HepG2 (cell line): ENCODE results near the gene PCBP4. TPM values are rescaled to one million over a fixed set of nuclear protein-coding genes. Genes with fewer than 3 reads are reported as not detected.

Experiments used
- CC2D1A ChIP-seq: sonication (generic); formaldehyde crosslinking; IDR thresholded peaks from 2 replicates; pipeline ENCODE4 v1.8.1; 2023; ENCODE audit warnings: mild to moderate bottlenecking, missing genetic modification reagents
- CERS6 ChIP-seq: sonication (generic); formaldehyde crosslinking; IDR thresholded peaks from 2 replicates; pipeline ENCODE4 v1.5.0; 2020; ENCODE audit warnings: missing genetic modification reagents
- DMTF1 ChIP-seq: sonication (generic); formaldehyde crosslinking; IDR thresholded peaks from 2 replicates; pipeline ENCODE4 v1.4.0; 2020; ENCODE audit warnings: mild to moderate bottlenecking, missing genetic modification reagents
- FOXP1 ChIP-seq, 2 experiments: fragments of 450-650 bp in 1 of 2; IDR thresholded peaks; 2 replicates each; pipeline ENCODE4 v1.6.1; 2017 to 2018; ENCODE audit warnings: antibody characterized with exemption in 1 of 2
- HIVEP1 ChIP-seq: sonication (generic); formaldehyde crosslinking; IDR thresholded peaks from 2 replicates; pipeline ENCODE4 v1.4.0; 2020; ENCODE audit warnings: mild to moderate bottlenecking, missing genetic modification reagents
- HMG20A ChIP-seq: IDR thresholded peaks from 2 replicates; pipeline ENCODE4 v1.6.1; 2016; ENCODE audit warnings: borderline replicate concordance
- STAT5B ChIP-seq: sonication (generic); formaldehyde crosslinking; IDR thresholded peaks from 2 replicates; pipeline ENCODE4 v1.4.0; 2020; ENCODE audit warnings: missing genetic modification reagents
- THAP7 ChIP-seq: sonication (generic); formaldehyde crosslinking; IDR thresholded peaks from 2 replicates; pipeline ENCODE4 v1.8.1; 2023; ENCODE audit warnings: mild to moderate bottlenecking, missing genetic modification reagents
- ZNF276 ChIP-seq: sonication (generic); formaldehyde crosslinking; IDR thresholded peaks from 2 replicates; pipeline ENCODE4 v1.4.0; 2020; ENCODE audit warnings: mild to moderate bottlenecking, low read depth, missing genetic modification reagents
- ZNF503 ChIP-seq: sonication (generic); formaldehyde crosslinking; IDR thresholded peaks from 2 replicates; pipeline ENCODE4 v1.4.0; 2020; ENCODE audit warnings: missing genetic modification reagents
- ZNF644 ChIP-seq: IDR thresholded peaks from 2 replicates; pipeline ENCODE4 v1.6.1; 2016; ENCODE audit warnings: low read depth
- ZUFSP ChIP-seq: sonication (generic); formaldehyde crosslinking; IDR thresholded peaks from 2 replicates; pipeline ENCODE4 v1.9.0; 2021; ENCODE audit warnings: missing genetic modification reagents, mild to moderate bottlenecking, borderline replicate concordance
- polyA plus RNA-seq, 8 experiments: library from polyadenylated mRNA; depleted of rRNA in 3 of 8; stranded (reverse) in 7 of 8; unstranded in 1 of 8; fragments of >200 nt; fragmentation: Illumina TruSeq in 4 of 8; extraction: Trizol in 4 of 8; gene quantifications; 2 replicates each; pipeline versions ENCODE4 v1.2.1 to v1.2.3, GENCODE V29; 2011 to 2016; ENCODE audit warnings: low read depth in 4 of 8, missing spikeins in 1 of 8, mixed read lengths in 1 of 8; ENCODE audit not compliant: insufficient read depth in 1 of 8
- total RNA-seq, 5 experiments: library from RNA; depleted of rRNA; stranded (reverse); fragments of >200 nt; fragmentation: Illumina TruSeq; extraction: Trizol; gene quantifications; 2 replicates each; pipeline ENCODE4 v1.2.3, GENCODE V29; 2016; ENCODE audit warnings: low read depth in 1 of 5

Gene PCBP4
- total and polyA plus RNA-seq, 2 of the 13 experiments (the other 11 are each of a cell fraction or from before 2014, with no cell fraction given), result 36.8 to 51.3 TPM

- TF ChIP-seq ZNF503 (CRISPR knock-in tag) (0 out of 2 replicates have a peak, but pooled peaks have one; percentile 41), HIVEP1 (CRISPR knock-in tag) (no peak), CERS6 (CRISPR knock-in tag) (no peak), CC2D1A (CRISPR knock-in tag) (no peak), ZNF276 (CRISPR knock-in tag) (peak; percentile 66; the same call in 1 of the 2 replicates), FOXP1 (IDR thresholded peaks at IDR 0.05) (no peak), FOXP1 (CRISPR knock-in tag; IDR thresholded peaks at IDR 0.05) (peak; percentile 17; the same call in 1 of the 2 replicates), THAP7 (CRISPR knock-in tag) (peak; percentile 80; the same call in 1 of the 2 replicates), ZNF644 (CRISPR knock-in tag) (no peak), STAT5B (CRISPR knock-in tag) (no peak), DMTF1 (peak; percentile 83; the same call in 1 of the 2 replicates), HMG20A (CRISPR knock-in tag) (peak; percentile 58; the same call in 1 of the 2 replicates), ZUFSP (CRISPR knock-in tag) (no peak)
Measured at GRCh38 chr3:51982838-51983577, 15.8 kb upstream of the PCBP4 start, which contains the start of gene ACY1 (continued).
